Measurements from ENCODE around the gene OR4P4. TPM values are rescaled to one million over a fixed set of nuclear protein-coding genes. Genes with fewer than 3 reads are reported as not detected.

Gene OR4P4
- total and polyA plus RNA-seq, 4 donors = not detected

GRCh38 chr11:55673860-55674259 lies 38.9 kb downstream of the OR4P4 start:
- TF ChIP-seq RXRA (IDR thresholded peaks at IDR 0.05) (no peak), HNF4A (conservative IDR thresholded peaks at IDR 0.05) (no peak), FOXA2 (IDR thresholded peaks at IDR 0.05) (no peak), SP1 (IDR thresholded peaks at IDR 0.05) (no peak), YY1 (IDR thresholded peaks at IDR 0.05) (no peak), FOXA1 (IDR thresholded peaks at IDR 0.05) (no peak), EGR1 (IDR thresholded peaks at IDR 0.05; ENCODE audit: low read depth in 2 of 2) (no peak)
- TF ChIP-seq, protein P1, sequence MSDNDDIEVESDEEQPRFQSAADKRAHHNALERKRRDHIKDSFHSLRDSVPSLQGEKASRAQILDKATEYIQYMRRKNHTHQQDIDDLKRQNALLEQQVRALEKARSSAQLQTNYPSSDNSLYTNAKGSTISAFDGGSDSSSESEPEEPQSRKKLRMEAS (IDR thresholded peaks at IDR 0.05) = no peak
- TF ChIP-seq, protein P2, sequence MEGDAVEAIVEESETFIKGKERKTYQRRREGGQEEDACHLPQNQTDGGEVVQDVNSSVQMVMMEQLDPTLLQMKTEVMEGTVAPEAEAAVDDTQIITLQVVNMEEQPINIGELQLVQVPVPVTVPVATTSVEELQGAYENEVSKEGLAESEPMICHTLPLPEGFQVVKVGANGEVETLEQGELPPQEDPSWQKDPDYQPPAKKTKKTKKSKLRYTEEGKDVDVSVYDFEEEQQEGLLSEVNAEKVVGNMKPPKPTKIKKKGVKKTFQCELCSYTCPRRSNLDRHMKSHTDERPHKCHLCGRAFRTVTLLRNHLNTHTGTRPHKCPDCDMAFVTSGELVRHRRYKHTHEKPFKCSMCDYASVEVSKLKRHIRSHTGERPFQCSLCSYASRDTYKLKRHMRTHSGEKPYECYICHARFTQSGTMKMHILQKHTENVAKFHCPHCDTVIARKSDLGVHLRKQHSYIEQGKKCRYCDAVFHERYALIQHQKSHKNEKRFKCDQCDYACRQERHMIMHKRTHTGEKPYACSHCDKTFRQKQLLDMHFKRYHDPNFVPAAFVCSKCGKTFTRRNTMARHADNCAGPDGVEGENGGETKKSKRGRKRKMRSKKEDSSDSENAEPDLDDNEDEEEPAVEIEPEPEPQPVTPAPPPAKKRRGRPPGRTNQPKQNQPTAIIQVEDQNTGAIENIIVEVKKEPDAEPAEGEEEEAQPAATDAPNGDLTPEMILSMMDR (IDR thresholded peaks at IDR 0.05; ENCODE audit: low read depth, low read length, missing input control) = no peak
- TF ChIP-seq, protein P3, sequence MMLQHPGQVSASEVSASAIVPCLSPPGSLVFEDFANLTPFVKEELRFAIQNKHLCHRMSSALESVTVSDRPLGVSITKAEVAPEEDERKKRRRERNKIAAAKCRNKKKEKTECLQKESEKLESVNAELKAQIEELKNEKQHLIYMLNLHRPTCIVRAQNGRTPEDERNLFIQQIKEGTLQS (IDR thresholded peaks at IDR 0.05) = no peak
- DNase-seq (ENCODE audit: low spot score) = no peak
- Histone ChIP-seq H3K27me3 (ENCODE audit: control insufficient read depth in 4 of 4, insufficient read depth in 4 of 4, low read length in 3 of 4) (no peaks in the 10 kb centered on the region), H3K9me3 (ENCODE audit: control insufficient read depth in 4 of 4, low read length in 3 of 4) (no peaks in the 10 kb centered on the region), H3K27ac (ENCODE audit: low read depth in 1 of 2, low read length in 2 of 2) (no peak overlapping the region), H3K4me1 (ENCODE audit: control insufficient read depth in 4 of 4, insufficient read depth in 4 of 4, low read length in 3 of 4) (no peaks in the 10 kb centered on the region), H3K36me3 (ENCODE audit: control insufficient read depth in 4 of 4, insufficient read depth in 3 of 4, low read depth in 1 of 4, low read length in 3 of 4) (no peaks in the 10 kb centered on the region), H3K4me3 (ENCODE audit: low read depth in 1 of 3, low read length in 3 of 3) (no peak overlapping the region), H3K9ac (ENCODE audit: low read depth in 1 of 2, low read length in 2 of 2) (no peak overlapping the region)
- 52% methylated on average over 5 of the region's 5 CpGs for WGBS

Other genes starting within 250 kb of the OR4P4 start
- gene OR4C15, start 80.6 kb upstream of the OR4P4 start, total RNA-seq = not detected
- gene OR4C15, start 80.6 kb upstream of the OR4P4 start, polyA plus RNA-seq = not detected
- not detected for gene OR4C16, start 63.0 kb upstream of the OR4P4 start, total RNA-seq
- gene OR4C16, start 63.0 kb upstream of the OR4P4 start, polyA plus RNA-seq = not detected
- gene OR4C11, start 27.5 kb upstream of the OR4P4 start, total RNA-seq = not detected
- gene OR4C11, start 27.5 kb upstream of the OR4P4 start, polyA plus RNA-seq = not detected
- gene OR4S2, start 13.2 kb downstream of the OR4P4 start, total RNA-seq = not detected
- gene OR4S2, start 13.2 kb downstream of the OR4P4 start, polyA plus RNA-seq = not detected
- gene OR4C6, start 27.1 kb downstream of the OR4P4 start, total RNA-seq = not detected
- gene OR4C6, start 27.1 kb downstream of the OR4P4 start, polyA plus RNA-seq = not detected
- not detected for gene OR5D13, start 138.3 kb downstream of the OR4P4 start, total RNA-seq
- not detected for gene OR5D13, start 138.3 kb downstream of the OR4P4 start, polyA plus RNA-seq
- not detected for gene OR5D14, start 160.4 kb downstream of the OR4P4 start, total RNA-seq
- gene OR5D14, start 160.4 kb downstream of the OR4P4 start, polyA plus RNA-seq = not detected
- not detected for gene OR5L1, start 176.3 kb downstream of the OR4P4 start, total RNA-seq
- not detected for gene OR5L1, start 176.3 kb downstream of the OR4P4 start, polyA plus RNA-seq
- gene OR5D18, start 184.5 kb downstream of the OR4P4 start, total RNA-seq = not detected
- not detected for gene OR5D18, start 184.5 kb downstream of the OR4P4 start, polyA plus RNA-seq
- not detected for gene OR5L2, start 192.1 kb downstream of the OR4P4 start, total RNA-seq
- gene OR5L2, start 192.1 kb downstream of the OR4P4 start, polyA plus RNA-seq = not detected
- not detected for gene OR5D16, start 203.6 kb downstream of the OR4P4 start, total RNA-seq
- not detected for gene OR5D16, start 203.6 kb downstream of the OR4P4 start, polyA plus RNA-seq
- gene TRIM51, start 248.2 kb downstream of the OR4P4 start, total RNA-seq = not detected
- gene TRIM51, start 248.2 kb downstream of the OR4P4 start, polyA plus RNA-seq = not detected

Measured in liver (tissue), 9 donors.